Amniotic stem cell (primary cell): ENCODE data around the gene ZCCHC2.
A peak's percentile ranks its signal among the peaks of the same experiment; 100 is the strongest.

Experiments
- DNase-seq: peaks from one replicate; lab custom pipeline; 2025; lab: John Stamatoyannopoulos, UW

The ZCCHC2 gene

GRCh38 chr18:62578980-62579511 lies 56.2 kb downstream of the ZCCHC2 start:
- DNase-seq, result no peak

GRCh38 chr18:62583376-62583775 lies 60.6 kb downstream of the ZCCHC2 start:
- DNase-seq, result no peak

- peak; percentile 78 for DNase-seq
Measured at GRCh38 chr18:62584241-62585120, 61.7 kb downstream of the ZCCHC2 start.

- DNase-seq, result no peak
Measured at GRCh38 chr18:62585274-62586150, 62.7 kb downstream of the ZCCHC2 start.

GRCh38 chr18:62586151-62586774 lies 63.4 kb downstream of the ZCCHC2 start:
- DNase-seq, result peak; percentile 52

- DNase-seq, result no peak
Measured at GRCh38 chr18:62586781-62587487, 64.1 kb downstream of the ZCCHC2 start.

GRCh38 chr18:62587689-62588088 lies 64.9 kb downstream of the ZCCHC2 start:
- no peak for DNase-seq

GRCh38 chr18:62588217-62588616 lies 65.4 kb downstream of the ZCCHC2 start:
- DNase-seq, result no peak

- DNase-seq, result no peak
Measured at GRCh38 chr18:62590799-62591590, 68.2 kb downstream of the ZCCHC2 start.

GRCh38 chr18:62596145-62597005 lies 73.5 kb downstream of the ZCCHC2 start:
- DNase-seq, result no peak

GRCh38 chr18:62601871-62602270 lies 79.0 kb downstream of the ZCCHC2 start:
- no peak for DNase-seq

- no peak for DNase-seq
Measured at GRCh38 chr18:62602706-62603105, 79.9 kb downstream of the ZCCHC2 start.

- DNase-seq, result no peak
Measured at GRCh38 chr18:62603211-62603610, 80.4 kb downstream of the ZCCHC2 start.

- no peak for DNase-seq
Measured at GRCh38 chr18:62603979-62604378, 81.2 kb downstream of the ZCCHC2 start.

- DNase-seq, result no peak
Measured at GRCh38 chr18:62605685-62606084, 82.9 kb downstream of the ZCCHC2 start.

GRCh38 chr18:62606106-62606505 lies 83.3 kb downstream of the ZCCHC2 start:
- DNase-seq, result no peak

- DNase-seq, result no peak
Measured at GRCh38 chr18:62607302-62607701, 84.5 kb downstream of the ZCCHC2 start.

GRCh38 chr18:62607708-62608428 lies 85.0 kb downstream of the ZCCHC2 start:
- DNase-seq, result no peak

GRCh38 chr18:62609764-62610163 lies 86.9 kb downstream of the ZCCHC2 start:
- no peak for DNase-seq
